ENCODE measurements around the gene KCNJ3. TPM values are rescaled to one million over a fixed set of nuclear protein-coding genes. Genes with fewer than 3 reads are reported as not detected.

Gene KCNJ3
- total and polyA plus RNA-seq, 9 of the 15 experiments (the other 6 are each of a cell fraction or from before 2014, with no cell fraction given) = not detected

DNA sequence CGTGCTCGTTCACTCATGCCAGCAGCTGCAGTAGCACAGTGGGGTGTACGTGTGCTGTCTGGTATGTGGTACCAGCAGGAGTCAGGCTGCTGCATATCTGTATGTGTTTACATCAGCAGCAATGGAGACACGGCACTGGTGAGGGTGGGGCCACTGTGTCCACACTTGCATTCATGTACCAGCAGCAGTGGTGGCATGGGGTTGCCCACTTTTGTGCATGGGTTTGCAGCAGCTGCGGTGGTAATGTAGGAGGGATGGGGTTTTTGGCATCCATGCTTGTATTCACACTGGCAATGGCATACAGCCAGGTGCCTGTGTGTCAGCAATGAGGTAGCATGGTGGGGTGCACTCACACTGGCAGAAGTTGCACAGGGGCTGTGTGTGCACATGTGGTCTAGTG lies 187.8 kb downstream of the KCNJ3 start:
- no peaks in the 10 kb centered on the region for H3K9me1 ChIP-seq (ENCODE audit: control insufficient read depth, insufficient read depth, low read length)
- H3K4me1 ChIP-seq (replicated peaks in 1 of 2; ENCODE audit: control insufficient read depth in 2 of 2, insufficient read depth in 2 of 2, low read length in 2 of 2) = no peaks in the 10 kb centered on the region
- FAIRE-seq = no peak
- H3K27me3 ChIP-seq (ENCODE audit: control insufficient read depth in 2 of 2, insufficient read depth in 2 of 2, low read length in 2 of 2) = no peaks in the 10 kb centered on the region
- no peaks in the 10 kb centered on the region for H3K36me3 ChIP-seq (ENCODE audit: control insufficient read depth, insufficient read depth, low read length)
- no peak for DNase-seq (ENCODE audit: extremely low read depth in 1 of 4, low spot score in 3 of 4)
- POLR2A ChIA-PET = no interaction called here
- no peak overlapping the region for H3K4me3 ChIP-seq
- H3K79me2 ChIP-seq (ENCODE audit: control insufficient read depth, insufficient read depth, low read length) = no peaks in the 10 kb centered on the region
- in situ Hi-C loops (cut with MboI) (no loop called here), intact Hi-C loops (cut with micrococcal nuclease) (no loop called here)
- no peak overlapping the region for H3K9ac ChIP-seq (ENCODE audit: insufficient read depth in 1 of 2, low read depth in 2 of 2, low read length in 2 of 2)
- H3K9me3 ChIP-seq (replicated peaks; ENCODE audit: control insufficient read depth, insufficient read depth, low read depth, low read length) = peaks cover 2% of the 10 kb centered on the region
- no peak overlapping the region for H3K4me2 ChIP-seq (ENCODE audit: insufficient read depth, low read length)
- TF ChIP-seq CBX8 (IDR thresholded peaks at IDR 0.05; ENCODE audit: borderline replicate concordance, extremely low read depth, low read depth, low read length, poor library complexity, severe bottlenecking) (no peak), NR1H2 (CRISPR knock-in tag; IDR thresholded peaks at IDR 0.05) (no peak), TAF7 (tag; IDR thresholded peaks at IDR 0.05) (no peak), SAP30 (IDR thresholded peaks at IDR 0.05; ENCODE audit: borderline replicate concordance, insufficient read depth, low read depth, low read length, poor library complexity, severe bottlenecking) (no peak), CEBPG (CRISPR knock-in tag; IDR thresholded peaks at IDR 0.05) (no peak), CEBPG (tag; conservative IDR thresholded peaks at IDR 0.05 in 1 of 2, IDR thresholded peaks at IDR 0.05 in 1 of 2) (no peak), MTA2 (IDR thresholded peaks at IDR 0.05; ENCODE audit: low read depth) (no peak), SRSF1 (IDR thresholded peaks at IDR 0.05; ENCODE audit: low read depth, low read length) (no peak), RBM25 (IDR thresholded peaks at IDR 0.05; ENCODE audit: low read depth, low read length, severe bottlenecking) (no peak), TGIF2 (CRISPR knock-in tag; IDR thresholded peaks at IDR 0.05) (no peak), MCM5 (IDR thresholded peaks at IDR 0.05; ENCODE audit: low read depth) (no peak)
- TF ChIP-seq, protein P1, sequence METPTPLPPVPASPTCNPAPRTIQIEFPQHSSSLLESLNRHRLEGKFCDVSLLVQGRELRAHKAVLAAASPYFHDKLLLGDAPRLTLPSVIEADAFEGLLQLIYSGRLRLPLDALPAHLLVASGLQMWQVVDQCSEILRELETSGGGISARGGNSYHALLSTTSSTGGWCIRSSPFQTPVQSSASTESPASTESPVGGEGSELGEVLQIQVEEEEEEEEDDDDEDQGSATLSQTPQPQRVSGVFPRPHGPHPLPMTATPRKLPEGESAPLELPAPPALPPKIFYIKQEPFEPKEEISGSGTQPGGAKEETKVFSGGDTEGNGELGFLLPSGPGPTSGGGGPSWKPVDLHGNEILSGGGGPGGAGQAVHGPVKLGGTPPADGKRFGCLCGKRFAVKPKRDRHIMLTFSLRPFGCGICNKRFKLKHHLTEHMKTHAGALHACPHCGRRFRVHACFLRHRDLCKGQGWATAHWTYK (CRISPR knock-in tag; IDR thresholded peaks at IDR 0.05) = no peak
- TF ChIP-seq, protein P2, sequence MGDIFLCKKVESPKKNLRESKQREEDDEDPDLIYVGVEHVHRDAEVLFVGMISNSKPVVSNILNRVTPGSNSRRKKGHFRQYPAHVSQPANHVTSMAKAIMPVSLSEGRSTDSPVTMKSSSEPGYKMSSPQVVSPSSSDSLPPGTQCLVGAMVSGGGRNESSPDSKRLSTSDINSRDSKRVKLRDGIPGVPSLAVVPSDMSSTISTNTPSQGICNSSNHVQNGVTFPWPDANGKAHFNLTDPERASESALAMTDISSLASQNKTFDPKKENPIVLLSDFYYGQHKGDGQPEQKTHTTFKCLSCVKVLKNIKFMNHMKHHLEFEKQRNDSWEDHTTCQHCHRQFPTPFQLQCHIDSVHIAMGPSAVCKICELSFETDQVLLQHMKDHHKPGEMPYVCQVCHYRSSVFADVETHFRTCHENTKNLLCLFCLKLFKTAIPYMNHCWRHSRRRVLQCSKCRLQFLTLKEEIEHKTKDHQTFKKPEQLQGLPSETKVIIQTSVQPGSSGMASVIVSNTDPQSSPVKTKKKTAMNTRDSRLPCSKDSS (IDR thresholded peaks at IDR 0.05; ENCODE audit: low read depth, partially characterized antibody) = no peak
- H4K20me1 ChIP-seq (replicated peaks; ENCODE audit: control insufficient read depth, insufficient read depth, low read length) = no peaks in the 10 kb centered on the region
- no peak for ATAC-seq
- no TSS peak for BruUV-seq (replicated peaks)
- CTCF ChIA-PET (ENCODE audit: low intra/inter-chr PET ratio) = no interaction called here
- H3K27ac ChIP-seq (ENCODE audit: extremely low read depth, low read depth, low read length) = no peak overlapping the region
- whole genome bisulfite sequencing (ENCODE audit: insufficient coverage, low coverage, missing lambda C conversion rate) = 3% methylated on average over 5 of the region's 5 CpGs
- H2AFZ ChIP-seq (ENCODE audit: low read depth, low read length) = no peak overlapping the region
